HEK293 (cell line): Measurements from ENCODE around the gene BUB3.

Source experiments
- CTCF ChIA-PET: fragments of 350-600 bp; formaldehyde crosslinking; extraction: SDS; loops from one replicate; lab custom pipeline; 2021; ENCODE audit warnings: antibody characterized with exemption; lab: Yijun Ruan, JAX
- POLR2A ChIA-PET: fragments of 300-600 bp; formaldehyde crosslinking; extraction: SDS; loops from one replicate; lab custom pipeline; 2020; ENCODE audit warnings: antibody characterized with exemption, inconsistent platforms; lab: Yijun Ruan, JAX
- H3K27ac ChIP-seq: fragments of 200-500 bp; sonication (Bioruptor generic); 2 replicates; pipeline ENCODE4 v1.5.1; 2014; ENCODE audit warnings: low read depth, low read length, control low read depth, inconsistent platforms; ENCODE audit errors: extremely low read depth
- H3K36me3 ChIP-seq, 2 experiments: fragments of 200-500 bp in 1 of 2; sonication (Bioruptor generic) in 1 of 2; 1 replicate in 1 of 2; 2 replicates in 1 of 2; pipeline ENCODE4 v1.5.1; 2014 to 2017; ENCODE audit warnings: inconsistent platforms in 2 of 2, low read length in 2 of 2; ENCODE audit not compliant: control insufficient read depth in 2 of 2, insufficient read depth in 1 of 2
- H3K4me1 ChIP-seq: fragments of 200-500 bp; sonication (Bioruptor generic); 2 replicates; pipeline ENCODE4 v1.5.1; 2014; ENCODE audit warnings: mild to moderate bottlenecking, low read length, inconsistent platforms; ENCODE audit not compliant: control insufficient read depth, insufficient read depth
- H3K4me3 ChIP-seq: 2 replicates; pipeline ENCODE4 v1.5.1; 2011; ENCODE audit warnings: low read depth, mild to moderate bottlenecking, control low read depth, low read length, moderate library complexity
- H3K9me3 ChIP-seq: fragments of 200-500 bp; sonication (Bioruptor generic); 2 replicates; pipeline ENCODE4 v1.5.1; 2014; ENCODE audit warnings: low read depth, low read length, inconsistent platforms; ENCODE audit not compliant: control insufficient read depth, insufficient read depth
- HOXD13 ChIP-seq: sonication (generic); formaldehyde crosslinking; IDR thresholded peaks from 2 replicates; pipeline ENCODE4 v1.8.0; 2022; ENCODE audit warnings: missing genetic modification reagents, borderline replicate concordance
- KLF10 ChIP-seq: fragments of 450-650 bp; IDR thresholded peaks from 2 replicates; pipeline ENCODE4 v1.5.1; 2018; ENCODE audit warnings: missing biosample characterization, mild to moderate bottlenecking, missing genetic modification characterization
- KLF8 ChIP-seq: fragments of 450-650 bp; formaldehyde crosslinking; IDR thresholded peaks from 2 replicates; pipeline ENCODE4 v1.5.1; 2016; ENCODE audit warnings: missing biosample characterization, missing genetic modification characterization
- MEIS1 ChIP-seq: sonication (generic); formaldehyde crosslinking; IDR thresholded peaks from 2 replicates; pipeline ENCODE4 v1.8.1; 2022; ENCODE audit warnings: missing genetic modification reagents, mild to moderate bottlenecking, borderline replicate concordance
- PRDM1 ChIP-seq: fragments of 450-650 bp; formaldehyde crosslinking; IDR thresholded peaks from 2 replicates; pipeline ENCODE4; 2016; ENCODE audit warnings: missing biosample characterization, missing genetic modification characterization
- SP3 ChIP-seq: fragments of 450-650 bp; formaldehyde crosslinking; IDR thresholded peaks from 2 replicates; pipeline ENCODE4 v1.5.1; 2016; ENCODE audit warnings: missing biosample characterization, missing genetic modification characterization
- TRIM28 ChIP-seq: IDR thresholded peaks from 2 replicates; pipeline ENCODE4 v1.6.1; 2011; ENCODE audit warnings: low read length, control low read depth, borderline replicate concordance
- ZFP37 ChIP-seq: fragments of 450-650 bp; formaldehyde crosslinking; IDR thresholded peaks from 2 replicates; pipeline ENCODE4 v1.5.1; 2016; ENCODE audit warnings: missing biosample characterization, missing genetic modification characterization
- ZNF138 ChIP-seq: fragments of 450-650 bp; formaldehyde crosslinking; IDR thresholded peaks from 2 replicates; pipeline ENCODE4 v1.5.1; 2016; ENCODE audit warnings: missing biosample characterization, missing genetic modification characterization, borderline replicate concordance
- ZNF175 ChIP-seq: fragments of 450-650 bp; formaldehyde crosslinking; IDR thresholded peaks from 2 replicates; pipeline ENCODE4 v1.5.1; 2016; ENCODE audit warnings: missing biosample characterization, missing genetic modification characterization
- ZNF223 ChIP-seq: fragments of 450-650 bp; formaldehyde crosslinking; IDR thresholded peaks from 2 replicates; pipeline ENCODE4 v1.5.1; 2016; ENCODE audit warnings: missing biosample characterization, missing genetic modification characterization
- ZNF292 ChIP-seq: fragments of 450-650 bp; formaldehyde crosslinking; IDR thresholded peaks from 2 replicates; pipeline ENCODE4 v1.5.1; 2016; ENCODE audit warnings: low read depth, missing biosample characterization, missing genetic modification characterization, borderline replicate concordance
- ZNF48 ChIP-seq: fragments of 450-650 bp; formaldehyde crosslinking; IDR thresholded peaks from 2 replicates; pipeline ENCODE4 v1.5.1; 2016; ENCODE audit warnings: missing biosample characterization, missing genetic modification characterization
- ZNF610 ChIP-seq: fragments of 450-650 bp; formaldehyde crosslinking; IDR thresholded peaks from 2 replicates; pipeline ENCODE4 v1.5.1; 2016; ENCODE audit warnings: missing biosample characterization, missing genetic modification characterization, borderline replicate concordance
- ZNF624 ChIP-seq: fragments of 450-650 bp; formaldehyde crosslinking; IDR thresholded peaks from 2 replicates; pipeline ENCODE4 v1.5.1; 2017; ENCODE audit warnings: missing biosample characterization, missing genetic modification characterization
- ZNF629 ChIP-seq: fragments of 450-650 bp; formaldehyde crosslinking; IDR thresholded peaks from 2 replicates; pipeline ENCODE4 v1.5.1; 2017; ENCODE audit warnings: missing biosample characterization, missing genetic modification characterization
- ZNF776 ChIP-seq: fragments of 450-650 bp; formaldehyde crosslinking; IDR thresholded peaks from 2 replicates; pipeline ENCODE4 v1.5.0; 2017; ENCODE audit warnings: missing biosample characterization, missing genetic modification characterization, borderline replicate concordance
- ZNF791 ChIP-seq: fragments of 450-650 bp; formaldehyde crosslinking; IDR thresholded peaks from 2 replicates; pipeline ENCODE4 v1.5.1; 2016; ENCODE audit warnings: missing biosample characterization, missing genetic modification characterization
- ZNF830 ChIP-seq: fragments of 450-650 bp; IDR thresholded peaks from 2 replicates; pipeline ENCODE4 v1.5.0; 2018; ENCODE audit warnings: missing biosample characterization, missing genetic modification characterization, low read depth, mild to moderate bottlenecking, moderate library complexity
- TF ChIP-seq, protein P1 (sequence below): fragments of 450-650 bp; formaldehyde crosslinking; optimal IDR thresholded peaks from 2 replicates; pipeline ENCODE3; 2016; ENCODE audit warnings: missing biosample characterization, mild to moderate bottlenecking, missing genetic modification characterization
- TF ChIP-seq, protein P2 (sequence below): fragments of 450-650 bp; formaldehyde crosslinking; IDR thresholded peaks from 2 replicates; pipeline ENCODE4 v1.5.1; 2016; ENCODE audit warnings: missing biosample characterization, missing genetic modification characterization
- TF ChIP-seq, protein P3 (sequence below): fragments of 450-650 bp; formaldehyde crosslinking; IDR thresholded peaks from 2 replicates; pipeline ENCODE4 v1.5.1; 2016; ENCODE audit warnings: missing biosample characterization, missing genetic modification characterization
- TF ChIP-seq, protein P4 (sequence below): sonication (generic); formaldehyde crosslinking; IDR thresholded peaks from 2 replicates; pipeline ENCODE4 v1.8.1; 2022; ENCODE audit warnings: mild to moderate bottlenecking, moderate library complexity, missing genetic modification reagents
- TF ChIP-seq, protein P5 (sequence below): fragments of 450-650 bp; formaldehyde crosslinking; IDR thresholded peaks from 2 replicates; pipeline ENCODE4 v1.5.1; 2016; ENCODE audit warnings: missing biosample characterization, missing genetic modification characterization
- TF ChIP-seq, protein P6 (sequence below): fragments of 450-650 bp; formaldehyde crosslinking; IDR thresholded peaks from 2 replicates; pipeline ENCODE4 v1.5.1; 2017; ENCODE audit warnings: missing biosample characterization, missing genetic modification characterization

Gene BUB3

DNA sequence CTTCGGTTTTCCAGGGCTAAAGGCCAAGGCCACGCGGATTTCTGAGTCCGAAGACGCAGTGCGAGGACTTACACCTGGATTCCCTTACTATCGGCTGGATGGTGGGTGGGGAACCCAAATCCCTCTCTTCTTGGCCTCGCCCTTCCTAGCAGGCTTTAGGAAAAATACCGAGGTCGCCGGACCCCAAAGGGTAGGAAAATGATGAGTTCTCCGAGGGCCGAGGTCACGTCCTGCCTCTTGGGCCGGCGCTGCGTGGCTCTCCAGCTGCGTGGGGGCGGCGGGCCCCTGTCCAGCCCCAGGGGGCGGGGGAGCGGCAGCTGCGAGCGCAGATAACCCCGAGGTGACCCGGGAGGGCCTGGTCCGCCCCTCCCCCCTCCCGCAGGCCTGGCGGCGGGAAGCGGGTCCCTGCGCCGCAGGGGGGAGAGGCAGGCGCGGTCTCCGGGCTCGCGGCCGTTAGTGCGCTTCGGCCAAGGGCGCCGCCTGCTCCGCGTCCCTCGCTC is 19.2 kb upstream of the BUB3 start (continued):
- TF ChIP-seq, protein P1, sequence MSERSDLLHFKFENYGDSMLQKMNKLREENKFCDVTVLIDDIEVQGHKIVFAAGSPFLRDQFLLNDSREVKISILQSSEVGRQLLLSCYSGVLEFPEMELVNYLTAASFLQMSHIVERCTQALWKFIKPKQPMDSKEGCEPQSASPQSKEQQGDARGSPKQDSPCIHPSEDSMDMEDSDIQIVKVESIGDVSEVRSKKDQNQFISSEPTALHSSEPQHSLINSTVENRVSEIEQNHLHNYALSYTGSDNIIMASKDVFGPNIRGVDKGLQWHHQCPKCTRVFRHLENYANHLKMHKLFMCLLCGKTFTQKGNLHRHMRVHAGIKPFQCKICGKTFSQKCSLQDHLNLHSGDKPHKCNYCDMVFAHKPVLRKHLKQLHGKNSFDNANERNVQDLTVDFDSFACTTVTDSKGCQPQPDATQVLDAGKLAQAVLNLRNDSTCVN, result peak; percentile 83
- TF ChIP-seq, protein P2, sequence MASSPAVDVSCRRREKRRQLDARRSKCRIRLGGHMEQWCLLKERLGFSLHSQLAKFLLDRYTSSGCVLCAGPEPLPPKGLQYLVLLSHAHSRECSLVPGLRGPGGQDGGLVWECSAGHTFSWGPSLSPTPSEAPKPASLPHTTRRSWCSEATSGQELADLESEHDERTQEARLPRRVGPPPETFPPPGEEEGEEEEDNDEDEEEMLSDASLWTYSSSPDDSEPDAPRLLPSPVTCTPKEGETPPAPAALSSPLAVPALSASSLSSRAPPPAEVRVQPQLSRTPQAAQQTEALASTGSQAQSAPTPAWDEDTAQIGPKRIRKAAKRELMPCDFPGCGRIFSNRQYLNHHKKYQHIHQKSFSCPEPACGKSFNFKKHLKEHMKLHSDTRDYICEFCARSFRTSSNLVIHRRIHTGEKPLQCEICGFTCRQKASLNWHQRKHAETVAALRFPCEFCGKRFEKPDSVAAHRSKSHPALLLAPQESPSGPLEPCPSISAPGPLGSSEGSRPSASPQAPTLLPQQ (tag by site-specific recombination), result peak; percentile 55; the same call in 1 of the 2 replicates
- TF ChIP-seq KLF10, result peak; percentile 28; the same call in 1 of the 2 replicates
- TF ChIP-seq, all 188 proteins: peak for 19

DNA sequence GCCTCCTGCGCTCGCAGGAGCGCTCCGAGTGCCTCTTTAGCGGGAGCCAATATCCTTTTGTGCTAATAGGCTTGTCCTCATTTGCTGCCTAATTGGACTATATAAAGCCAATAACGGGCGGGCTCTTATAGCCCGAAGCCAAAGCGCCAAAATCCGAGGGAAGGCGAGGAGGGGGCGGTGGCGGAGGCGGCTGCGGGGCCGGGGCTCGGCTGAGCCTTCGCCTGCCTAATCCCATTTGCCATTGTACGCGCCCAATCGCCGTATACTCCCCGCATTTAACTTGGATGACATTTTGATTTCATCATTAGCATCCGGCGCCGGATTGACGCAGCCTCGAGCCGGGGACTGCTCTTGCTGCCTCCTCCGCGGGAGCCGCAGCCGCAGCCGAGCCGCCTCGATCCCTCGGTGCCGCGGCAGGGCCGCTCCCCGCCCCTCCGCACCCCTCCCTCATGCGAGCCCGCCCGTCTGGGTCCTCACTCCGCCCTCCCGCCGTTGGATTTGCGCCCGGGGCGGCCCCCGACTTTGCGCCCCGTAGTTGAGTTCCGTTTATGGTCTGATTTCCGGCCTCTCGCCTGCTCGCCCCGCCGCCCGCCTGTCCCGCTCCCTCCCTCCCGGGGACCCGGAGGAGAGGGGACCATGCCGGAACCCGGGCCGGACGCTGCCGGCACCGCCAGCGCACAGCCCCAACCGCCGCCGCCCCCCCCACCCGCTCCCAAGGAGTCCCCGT is 18.6 kb upstream of the BUB3 start, which contains the start of gene HMX3:
TSS of gene HMX3 (plus strand) at position 556 of the 727 bp plus-strand sequence. CDS start at position 637, 81 bp downstream.
- H3K9me3 ChIP-seq, result no peaks in the 10 kb centered on the region
- ChIA-PET POLR2A (no interaction called here), CTCF (interaction anchor here (2.8 kb wide), 1 partner anchor 244 kb away, joined by 16 read pairs; no protein-coding TSS in a partner anchor)
- no peaks in the 10 kb centered on the region for H3K4me1 ChIP-seq
- H3K27ac ChIP-seq, result peak within 1 kb of the TSS; percentile 25; the same call in 1 of the 2 replicates
- peak within 1 kb of the TSS; percentile 51 for H3K4me3 ChIP-seq
- no peaks in the 10 kb centered on the region for H3K36me3 ChIP-seq
- TF ChIP-seq ZNF175 (no peak), ZNF629 (tag by site-specific recombination) (no peak), ZNF292 (no peak), KLF8 (no peak; the same call in 1 of the 2 replicates), ZNF624 (tag by site-specific recombination) (no peak), ZNF48 (tag by site-specific recombination) (no peak), ZNF610 (no peak), ZNF138 (tag by site-specific recombination) (no peak), ZNF791 (tag by site-specific recombination) (no peak), ZFP37 (0 out of 2 replicates have a peak, but pooled peaks have one; percentile 41), MEIS1 (CRISPR knock-in tag) (no peak), PRDM1 (tag by site-specific recombination) (no peak), ZNF776 (no peak), ZNF223 (tag by site-specific recombination) (no peak), SP3 (tag by site-specific recombination) (peak; percentile 54), TRIM28 (no peak), HOXD13 (CRISPR knock-in tag) (no peak), ZNF830 (tag by site-specific recombination) (no peak)
- TF ChIP-seq, protein P3, sequence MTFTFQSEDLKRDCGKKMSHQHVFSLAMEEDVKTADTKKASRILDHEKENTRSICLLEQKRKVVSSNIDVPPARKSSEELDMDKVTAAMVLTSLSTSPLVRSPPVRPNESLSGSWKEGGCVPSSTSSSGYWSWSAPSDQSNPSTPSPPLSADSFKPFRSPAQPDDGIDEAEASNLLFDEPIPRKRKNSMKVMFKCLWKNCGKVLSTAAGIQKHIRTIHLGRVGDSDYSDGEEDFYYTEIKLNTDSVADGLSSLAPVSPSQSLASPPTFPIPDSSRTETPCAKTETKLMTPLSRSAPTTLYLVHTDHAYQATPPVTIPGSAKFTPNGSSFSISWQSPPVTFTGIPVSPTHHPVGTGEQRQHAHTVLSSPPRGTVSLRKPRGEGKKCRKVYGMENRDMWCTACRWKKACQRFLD (tag by site-specific recombination), result no peak
- TF ChIP-seq, protein P4, sequence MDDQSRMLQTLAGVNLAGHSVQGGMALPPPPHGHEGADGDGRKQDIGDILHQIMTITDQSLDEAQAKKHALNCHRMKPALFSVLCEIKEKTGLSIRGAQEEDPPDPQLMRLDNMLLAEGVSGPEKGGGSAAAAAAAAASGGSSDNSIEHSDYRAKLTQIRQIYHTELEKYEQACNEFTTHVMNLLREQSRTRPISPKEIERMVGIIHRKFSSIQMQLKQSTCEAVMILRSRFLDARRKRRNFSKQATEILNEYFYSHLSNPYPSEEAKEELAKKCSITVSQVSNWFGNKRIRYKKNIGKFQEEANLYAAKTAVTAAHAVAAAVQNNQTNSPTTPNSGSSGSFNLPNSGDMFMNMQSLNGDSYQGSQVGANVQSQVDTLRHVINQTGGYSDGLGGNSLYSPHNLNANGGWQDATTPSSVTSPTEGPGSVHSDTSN, result no peak
- TF ChIP-seq, protein P2 (tag by site-specific recombination), result 0 out of 2 replicates have a peak, but pooled peaks have one; percentile 19
- TF ChIP-seq, protein P5, sequence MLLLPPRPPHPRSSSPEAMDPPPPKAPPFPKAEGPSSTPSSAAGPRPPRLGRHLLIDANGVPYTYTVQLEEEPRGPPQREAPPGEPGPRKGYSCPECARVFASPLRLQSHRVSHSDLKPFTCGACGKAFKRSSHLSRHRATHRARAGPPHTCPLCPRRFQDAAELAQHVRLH (tag by site-specific recombination), result no peak
- TF ChIP-seq, protein P6, sequence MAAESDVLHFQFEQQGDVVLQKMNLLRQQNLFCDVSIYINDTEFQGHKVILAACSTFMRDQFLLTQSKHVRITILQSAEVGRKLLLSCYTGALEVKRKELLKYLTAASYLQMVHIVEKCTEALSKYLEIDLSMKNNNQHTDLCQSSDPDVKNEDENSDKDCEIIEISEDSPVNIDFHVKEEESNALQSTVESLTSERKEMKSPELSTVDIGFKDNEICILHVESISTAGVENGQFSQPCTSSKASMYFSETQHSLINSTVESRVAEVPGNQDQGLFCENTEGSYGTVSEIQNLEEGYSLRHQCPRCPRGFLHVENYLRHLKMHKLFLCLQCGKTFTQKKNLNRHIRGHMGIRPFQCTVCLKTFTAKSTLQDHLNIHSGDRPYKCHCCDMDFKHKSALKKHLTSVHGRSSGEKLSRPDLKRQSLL (tag by site-specific recombination), result no peak
